Measurements from ENCODE around the gene IPO11.

The IPO11 gene

DNA sequence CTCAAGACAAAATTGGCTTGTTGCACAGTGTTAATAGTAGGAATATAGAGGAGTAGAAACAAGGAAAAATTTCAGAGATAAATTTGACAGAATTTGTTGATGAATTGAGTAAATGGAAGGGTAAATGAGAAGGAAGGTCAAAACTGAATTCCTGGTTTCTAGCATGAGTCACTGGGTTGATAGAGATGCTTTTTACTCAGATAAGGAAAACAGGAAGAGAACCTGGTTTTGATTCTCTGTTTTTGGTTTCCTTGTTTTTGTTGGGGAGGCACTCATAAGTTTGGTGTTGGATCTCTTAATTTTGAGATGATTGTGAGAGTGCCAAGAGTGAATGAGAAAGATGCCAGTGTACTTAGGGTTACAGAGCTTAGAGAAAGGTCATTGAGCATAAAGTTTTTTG, 173.2 kb downstream of the IPO11 start:
- no peak for TF ChIP-seq JUND (IDR thresholded peaks at IDR 0.05; ENCODE audit: low read depth)
- in situ Hi-C loops (cut with HindIII; ENCODE audit: low pct_unique_long_range_greater_than_20kb, low sequenced_read_pairs), result no loop called here
- no peak for DNase-seq (ENCODE audit: low read depth in 1 of 2, low spot score in 1 of 2)

DNA sequence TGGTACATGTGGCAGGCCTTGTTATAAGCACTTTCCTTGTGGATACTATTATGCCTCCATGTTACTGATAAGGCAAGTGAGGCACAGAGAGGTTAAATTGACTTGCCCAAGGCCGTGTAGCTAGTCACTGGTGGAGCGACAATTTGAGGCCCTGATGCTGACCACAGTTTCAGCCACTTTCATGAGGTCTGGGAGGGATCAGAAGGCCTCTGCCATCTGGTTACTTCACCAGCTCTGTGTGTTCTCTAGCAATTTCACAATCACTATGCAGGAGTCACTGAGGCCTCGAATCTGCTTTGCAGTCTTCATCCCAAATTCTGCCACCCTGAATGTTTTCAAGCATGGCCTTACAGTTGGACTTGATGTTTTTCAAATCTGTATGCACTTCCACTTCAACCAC, 175.2 kb downstream of the IPO11 start:
- in situ Hi-C loops (cut with HindIII; ENCODE audit: low pct_unique_long_range_greater_than_20kb, low sequenced_read_pairs), result no loop called here
- no peak for TF ChIP-seq JUND (IDR thresholded peaks at IDR 0.05; ENCODE audit: low read depth)

DNA sequence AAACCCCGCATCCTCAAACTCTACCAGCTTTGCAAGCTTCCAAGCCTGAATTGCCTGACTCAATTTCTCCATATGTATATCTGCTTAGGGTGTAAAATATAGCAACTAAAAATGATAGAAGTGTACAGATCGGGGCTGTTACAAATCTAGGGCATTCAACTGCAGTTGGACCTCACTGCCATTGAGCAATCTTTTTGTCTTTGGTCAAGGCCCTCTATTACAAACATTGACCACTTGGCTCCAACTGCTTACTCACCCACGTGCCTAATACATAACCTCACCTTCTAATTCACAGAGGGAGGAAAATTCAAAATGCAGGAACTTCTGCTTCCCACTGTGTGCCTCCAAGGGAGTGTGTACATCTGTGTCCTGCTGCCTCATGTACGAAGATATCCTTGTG, 176.1 kb downstream of the IPO11 start:
- in situ Hi-C loops (cut with HindIII; ENCODE audit: low pct_unique_long_range_greater_than_20kb, low sequenced_read_pairs), result no loop called here

More for the DNA sequence above, 175.2 kb downstream of the IPO11 start:
- DNase-seq (ENCODE audit: low read depth in 1 of 2, low spot score in 1 of 2), result no peak

DNA sequence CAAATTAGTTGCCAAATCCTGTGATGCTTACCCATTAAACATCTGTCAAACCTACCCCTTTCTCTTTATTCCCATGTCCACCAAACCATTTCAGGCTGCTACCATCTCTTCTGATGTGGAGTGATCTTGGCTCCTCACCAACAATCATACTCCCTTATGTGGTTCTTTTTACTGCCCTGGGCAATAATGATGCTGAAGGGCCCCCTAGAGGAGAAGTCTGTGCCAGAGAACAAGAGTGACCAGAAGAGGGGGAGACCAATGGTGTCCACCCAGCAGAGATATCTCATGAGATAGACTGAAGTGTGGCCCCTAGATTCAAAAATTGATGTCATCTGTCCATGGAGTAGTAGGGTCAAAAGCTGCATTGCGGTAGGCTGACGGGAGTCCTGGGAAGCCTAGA, 176.9 kb downstream of the IPO11 start:
- TF ChIP-seq JUND (IDR thresholded peaks at IDR 0.05; ENCODE audit: low read depth), result no peak
- in situ Hi-C loops (cut with HindIII; ENCODE audit: low pct_unique_long_range_greater_than_20kb, low sequenced_read_pairs), result no loop called here
- DNase-seq (ENCODE audit: low read depth in 1 of 2, low spot score in 1 of 2), result no peak

More for the DNA sequence above, 176.1 kb downstream of the IPO11 start:
- no peak for DNase-seq (ENCODE audit: low read depth in 1 of 2, low spot score in 1 of 2)
- no peak for TF ChIP-seq JUND (IDR thresholded peaks at IDR 0.05; ENCODE audit: low read depth)

DNA sequence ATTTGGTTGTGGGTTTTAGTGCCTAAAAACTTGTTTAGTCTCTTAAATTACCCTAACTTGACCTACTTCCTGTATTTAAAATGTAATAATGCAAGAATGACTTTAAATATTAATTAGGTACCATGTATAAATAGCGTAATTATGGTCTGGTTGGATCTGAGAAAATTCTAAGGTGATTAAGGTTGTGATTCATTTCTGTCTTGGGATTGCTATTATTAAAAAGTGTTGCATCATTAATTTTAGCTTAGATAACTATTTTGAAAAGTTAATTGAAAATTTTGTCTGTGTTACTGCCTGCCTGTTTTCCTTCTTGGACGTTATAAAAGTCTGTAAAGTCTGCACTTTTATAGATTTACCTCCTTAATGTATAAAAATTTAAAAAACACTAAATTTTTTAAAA, 177.8 kb downstream of the IPO11 start:
- DNase-seq (ENCODE audit: low read depth in 1 of 2, low spot score in 1 of 2), result no peak
- TF ChIP-seq JUND (IDR thresholded peaks at IDR 0.05; ENCODE audit: low read depth), result no peak
- in situ Hi-C loops (cut with HindIII; ENCODE audit: low pct_unique_long_range_greater_than_20kb, low sequenced_read_pairs), result no loop called here

DNA sequence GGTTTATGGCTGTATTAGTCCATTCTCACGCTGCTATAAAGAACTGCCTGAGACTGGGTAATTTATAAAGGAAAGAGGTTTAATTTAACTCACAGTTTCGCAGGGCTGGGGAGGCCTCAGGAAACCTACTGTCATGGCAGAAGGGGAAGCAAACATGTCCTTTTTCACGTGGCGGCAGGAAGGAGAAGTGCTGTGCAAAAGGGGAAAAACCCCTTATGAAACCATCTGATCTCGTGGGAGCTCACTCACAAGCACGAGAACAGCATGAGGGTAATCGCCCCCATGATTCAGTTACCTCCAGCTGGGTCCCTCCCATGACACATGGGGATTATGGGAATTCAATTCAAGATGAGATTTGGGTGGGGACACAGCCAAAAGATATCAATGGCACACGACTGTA, 180.0 kb downstream of the IPO11 start:
- TF ChIP-seq JUND (IDR thresholded peaks at IDR 0.05; ENCODE audit: low read depth), result no peak
- no peak for DNase-seq (ENCODE audit: low read depth in 1 of 2, low spot score in 1 of 2)
- in situ Hi-C loops (cut with HindIII; ENCODE audit: low pct_unique_long_range_greater_than_20kb, low sequenced_read_pairs), result no loop called here

DNA sequence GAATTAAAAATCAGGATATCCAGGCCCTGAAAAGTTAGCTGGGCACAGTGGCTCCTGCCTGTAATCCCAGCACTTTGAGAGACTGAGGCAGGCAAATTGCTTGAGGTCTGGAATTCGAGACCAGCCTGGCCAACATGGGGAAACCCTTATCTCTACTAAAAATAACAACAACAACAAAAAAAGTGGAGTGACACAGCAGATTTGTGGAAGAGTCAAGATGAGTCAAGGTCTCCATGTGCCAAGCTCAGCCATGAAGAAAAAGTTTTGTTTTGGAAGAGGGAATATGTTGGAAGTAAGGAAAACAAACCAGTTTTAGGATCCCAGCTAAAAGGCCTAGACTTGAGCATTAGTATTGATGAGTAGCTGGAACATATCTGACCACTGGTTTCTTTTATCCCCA, 180.8 kb downstream of the IPO11 start:
- no peak for DNase-seq (ENCODE audit: low read depth in 1 of 2, low spot score in 1 of 2)
- in situ Hi-C loops (cut with HindIII; ENCODE audit: low pct_unique_long_range_greater_than_20kb, low sequenced_read_pairs), result no loop called here
- TF ChIP-seq JUND (IDR thresholded peaks at IDR 0.05; ENCODE audit: low read depth), result no peak

DNA sequence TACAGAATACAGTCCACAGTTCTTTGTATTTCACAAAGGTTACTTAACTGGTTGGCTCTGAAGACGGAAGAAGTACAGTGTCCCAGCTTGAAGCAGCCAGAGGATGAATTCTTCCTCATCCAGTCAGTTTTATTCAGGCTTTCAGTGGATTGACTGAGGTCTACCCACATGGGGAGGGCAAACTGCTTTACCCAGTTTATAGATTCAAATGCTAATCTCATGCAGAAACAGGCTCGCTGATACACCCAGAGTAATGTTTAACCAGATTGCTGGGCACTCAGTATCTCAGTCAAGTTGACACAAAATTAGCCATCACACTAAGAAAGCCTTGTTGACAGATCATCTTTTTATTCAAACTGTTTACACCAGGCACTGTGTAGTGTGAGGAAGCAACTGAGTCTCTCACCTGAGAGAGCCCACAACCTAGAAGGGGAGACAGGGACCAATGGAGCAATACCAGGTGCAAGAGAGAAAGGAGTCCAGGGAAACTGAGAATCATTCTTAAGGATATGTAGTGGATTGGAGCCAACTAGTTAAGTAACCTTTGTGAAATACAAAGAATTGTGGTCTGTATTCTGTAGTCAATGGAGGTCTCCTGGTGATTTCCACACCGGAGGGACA, 181.9 kb downstream of the IPO11 start:
- in situ Hi-C loops (cut with HindIII; ENCODE audit: low pct_unique_long_range_greater_than_20kb, low sequenced_read_pairs), result no loop called here
- no peak for TF ChIP-seq JUND (IDR thresholded peaks at IDR 0.05; ENCODE audit: low read depth)
- no peak for DNase-seq (ENCODE audit: low read depth in 1 of 2, low spot score in 1 of 2)

DNA sequence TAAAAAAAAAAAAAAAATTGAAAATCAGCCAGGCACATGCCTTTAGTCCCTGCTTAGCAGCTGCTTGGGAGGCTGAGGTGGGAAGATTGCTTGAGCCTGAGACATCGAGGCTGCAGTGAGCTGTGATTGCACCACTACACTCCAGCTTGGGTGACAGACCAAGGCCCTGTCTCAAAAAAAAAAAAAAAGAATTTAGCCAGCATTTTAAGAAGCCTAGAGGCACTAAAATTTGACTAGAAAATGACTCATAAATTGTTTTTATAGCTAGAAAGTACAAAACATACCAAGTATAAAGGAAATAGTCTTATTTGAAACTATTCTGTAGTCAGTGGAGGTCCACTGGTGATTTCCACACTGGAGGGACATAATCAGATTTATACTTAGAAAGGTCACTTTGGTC, 183.5 kb downstream of the IPO11 start:
- TF ChIP-seq JUND (IDR thresholded peaks at IDR 0.05; ENCODE audit: low read depth), result no peak
- DNase-seq (ENCODE audit: low read depth in 1 of 2, low spot score in 1 of 2), result no peak
- in situ Hi-C loops (cut with HindIII; ENCODE audit: low pct_unique_long_range_greater_than_20kb, low sequenced_read_pairs), result no loop called here

DNA sequence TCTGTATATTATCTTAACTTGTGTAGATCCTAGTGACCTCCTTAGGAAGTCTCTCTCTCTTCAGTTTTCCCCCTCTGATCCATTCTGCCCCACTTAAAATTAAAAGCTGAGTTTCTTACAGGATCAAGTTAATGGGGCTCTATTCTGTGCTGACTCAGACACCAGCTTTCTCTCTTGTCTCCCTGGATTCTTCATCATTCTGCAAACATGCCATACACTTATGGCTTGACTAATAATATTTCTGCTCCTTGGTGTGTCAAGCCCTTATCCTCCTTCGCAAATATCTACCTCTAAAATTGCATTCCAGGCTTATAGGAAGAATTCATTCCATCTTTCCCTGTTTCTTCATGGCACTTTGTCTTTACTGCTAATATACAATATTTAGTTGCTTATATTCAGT, 184.1 kb downstream of the IPO11 start:
- in situ Hi-C loops (cut with HindIII; ENCODE audit: low pct_unique_long_range_greater_than_20kb, low sequenced_read_pairs), result no loop called here
- no peak for DNase-seq (ENCODE audit: low read depth in 1 of 2, low spot score in 1 of 2)
- no peak for TF ChIP-seq JUND (IDR thresholded peaks at IDR 0.05; ENCODE audit: low read depth)

DNA sequence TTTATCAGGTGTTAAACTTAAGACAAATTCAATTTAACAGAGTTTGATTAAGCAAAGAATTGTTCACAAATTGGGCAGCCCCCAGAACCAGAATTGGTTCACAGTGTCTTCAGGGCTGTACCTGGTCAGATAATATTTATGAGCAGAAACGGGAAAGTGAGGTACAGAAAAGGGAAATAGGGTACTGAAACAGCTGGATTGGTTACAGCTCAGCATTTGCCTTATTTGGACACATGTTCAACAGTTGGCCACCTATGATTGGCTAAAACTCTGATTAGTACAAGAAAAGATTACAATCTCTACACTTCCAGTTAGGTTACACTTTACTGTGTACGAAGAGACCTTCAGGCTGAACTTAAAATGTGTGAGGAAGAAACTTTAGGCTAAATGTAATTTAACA, 184.8 kb downstream of the IPO11 start:
- in situ Hi-C loops (cut with HindIII; ENCODE audit: low pct_unique_long_range_greater_than_20kb, low sequenced_read_pairs), result no loop called here
- DNase-seq (ENCODE audit: low read depth in 1 of 2, low spot score in 1 of 2), result no peak
- TF ChIP-seq JUND (IDR thresholded peaks at IDR 0.05; ENCODE audit: low read depth), result no peak

DNA sequence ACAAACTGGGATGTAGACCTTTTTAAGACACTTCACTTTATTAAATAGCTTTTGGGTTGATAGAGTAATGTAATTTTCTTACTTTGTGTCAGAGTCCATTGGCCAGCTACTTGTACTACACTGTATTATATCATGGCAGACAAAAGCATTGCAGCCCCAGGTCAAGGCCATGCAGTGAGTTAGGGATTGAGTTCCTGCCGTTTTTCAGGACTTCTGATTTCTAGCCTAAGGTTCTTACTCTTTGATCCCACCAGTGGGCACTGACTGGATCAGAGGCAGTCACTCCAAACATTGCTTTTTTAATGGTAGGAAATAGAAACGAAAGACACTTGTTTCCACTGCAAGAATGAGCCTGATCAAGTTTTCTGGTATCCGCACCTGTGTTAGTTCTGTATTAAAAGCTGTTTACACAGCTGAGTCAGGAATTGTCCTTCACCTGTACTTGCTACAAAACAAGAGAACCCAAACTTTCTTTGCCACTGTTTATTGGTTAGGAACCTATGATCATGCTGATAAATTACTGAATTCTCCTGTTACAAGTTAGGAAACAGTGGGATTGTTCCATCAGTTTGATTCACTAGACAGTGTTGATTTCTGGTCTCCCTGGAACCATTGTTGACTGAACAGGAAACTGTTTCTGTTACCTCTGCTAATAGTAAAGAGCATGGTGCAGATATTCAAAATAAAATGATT, 188.1 kb downstream of the IPO11 start:
- no peak for TF ChIP-seq JUND (IDR thresholded peaks at IDR 0.05; ENCODE audit: low read depth)
- DNase-seq (ENCODE audit: low read depth in 1 of 2, low spot score in 1 of 2), result peak; percentile 5 to 76
- in situ Hi-C loops (cut with HindIII; ENCODE audit: low pct_unique_long_range_greater_than_20kb, low sequenced_read_pairs), result no loop called here

DNA sequence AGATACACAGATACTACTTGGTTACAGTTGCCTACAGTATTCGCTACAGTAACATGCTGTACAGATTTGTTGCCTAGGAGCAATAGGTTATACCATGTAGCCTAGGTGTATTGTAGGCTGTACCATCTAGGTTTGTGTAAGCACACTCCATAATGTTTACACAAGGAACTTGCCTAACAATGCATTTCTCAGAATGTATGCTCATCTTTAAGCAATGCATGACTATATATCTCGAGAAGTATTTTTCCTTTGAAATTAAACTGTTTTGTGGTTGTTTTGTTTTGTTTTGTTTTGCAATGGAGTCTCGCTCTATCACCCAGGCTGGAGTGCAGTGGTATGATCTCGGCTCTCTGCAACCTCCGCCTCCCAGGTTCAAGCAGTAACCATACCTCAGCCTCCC, 191.4 kb downstream of the IPO11 start:
- in situ Hi-C loops (cut with HindIII; ENCODE audit: low pct_unique_long_range_greater_than_20kb, low sequenced_read_pairs), result no loop called here
- peak in 1 of 2 experiments; percentile 38 for DNase-seq (ENCODE audit: low read depth in 1 of 2, low spot score in 1 of 2)
- no peak for TF ChIP-seq JUND (IDR thresholded peaks at IDR 0.05; ENCODE audit: low read depth)

DNA sequence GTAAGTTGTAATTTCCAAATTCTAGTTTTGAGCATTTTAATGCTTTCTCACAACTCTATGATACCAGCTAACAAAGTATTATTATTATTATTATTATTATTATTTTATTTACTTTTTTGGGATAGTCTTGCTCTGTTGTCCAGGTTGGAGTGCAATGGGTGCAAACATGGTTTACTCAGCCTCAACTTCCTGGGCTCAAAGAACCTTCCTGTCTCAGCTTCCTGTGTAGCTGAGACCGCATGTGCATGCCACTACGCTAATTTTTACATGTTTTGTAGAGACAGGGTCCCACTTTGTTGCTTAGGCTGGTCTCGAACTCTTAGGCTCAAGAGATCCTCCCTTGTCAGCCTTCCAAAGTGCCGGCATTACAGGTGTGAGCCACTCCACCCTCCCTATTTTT, 193.1 kb downstream of the IPO11 start:
- in situ Hi-C loops (cut with HindIII; ENCODE audit: low pct_unique_long_range_greater_than_20kb, low sequenced_read_pairs), result no loop called here
- no peak for DNase-seq (ENCODE audit: low read depth in 1 of 2, low spot score in 1 of 2)
- no peak for TF ChIP-seq JUND (IDR thresholded peaks at IDR 0.05; ENCODE audit: low read depth)
